K562 (cell line): Measurements from ENCODE around the gene OR4C11. TPM values are rescaled to one million over a fixed set of nuclear protein-coding genes. Genes with fewer than 3 reads are reported as not detected.

Source experiments
- ATAC-seq: fragments of 200-7000 bp; cut with Tn5 transposase; 3 replicates; pipeline ENCODE4 v1.9.1; 2020; ENCODE audit warnings: moderate library complexity
- Bru-seq: library from RNA; stranded (reverse); fragments of 400-500 nt; gene quantifications from one replicate; lab custom pipeline; 2021; lab: Mats Ljungman, UMichigan
- BruChase-seq, 2 experiments: library from RNA; stranded (reverse); fragments of 400-500 nt; gene quantifications; one replicate each; lab custom pipeline; 2021; lab: Mats Ljungman, UMichigan
- BruUV-seq: library from RNA; stranded (reverse); fragments of 400-500 nt; replicated peaks from 2 replicates; lab custom pipeline; 2021; lab: Mats Ljungman, UMichigan
- CTCF ChIA-PET: fragments of 300-600 bp; formaldehyde crosslinking; extraction: SDS; loops from one replicate; lab custom pipeline; 2021; ENCODE audit warnings: low intra/inter-chr PET ratio; lab: Yijun Ruan, JAX
- POLR2A ChIA-PET: fragments of 300-600, 350-650 bp; sonication (Branson Sonifier 250); formaldehyde crosslinking; extraction: SDS; loops from one replicate; lab custom pipeline; 2021; ENCODE audit warnings: antibody characterized with exemption, inconsistent platforms; lab: Yijun Ruan, JAX
- DNase-seq, 4 experiments: peaks; one replicate each; pipeline versions ENCODE4 v3.0.0 to v3.0.0-alpha.2; 2011 to 2018; ENCODE audit warnings: low spot score in 3 of 4, mixed read lengths in 3 of 4; ENCODE audit errors: extremely low read depth in 1 of 4
- FAIRE-seq: peaks from 2 replicates; lab custom pipeline; 2011; peaks lifted over from hg19 to GRCh38; lab: Jason Lieb, UNC
- H2AFZ ChIP-seq: 2 replicates; pipeline ENCODE4 v1.6.0; 2011; ENCODE audit warnings: low read depth, low read length, control low read depth, inconsistent platforms
- H3K27ac ChIP-seq: fragments of 200-600 bp; 3 replicates; pipeline ENCODE4 v1.8.0; 2011; ENCODE audit warnings: low read depth, mild to moderate bottlenecking, control low read depth, inconsistent platforms, low read length, moderate library complexity, mixed read lengths; ENCODE audit errors: extremely low read depth
- H3K27me3 ChIP-seq, 2 experiments: fragments of 300-600 bp in 1 of 2; 2 replicates in 1 of 2; 3 replicates in 1 of 2; pipeline versions ENCODE4 v1.6.0 to v1.8.0; 2011; ENCODE audit warnings: inconsistent platforms in 2 of 2, low read length in 2 of 2, mild to moderate bottlenecking in 1 of 2, mixed read lengths in 1 of 2, moderate library complexity in 1 of 2; ENCODE audit not compliant: control insufficient read depth in 2 of 2, insufficient read depth in 2 of 2
- H3K36me3 ChIP-seq: fragments of 300-600 bp; 3 replicates; pipeline ENCODE4 v1.8.0; 2011; ENCODE audit warnings: mild to moderate bottlenecking, low read length, inconsistent platforms; ENCODE audit not compliant: control insufficient read depth, insufficient read depth
- H3K4me1 ChIP-seq, 2 experiments: fragments of 200-600 bp in 1 of 2; replicated peaks in 1 of 2; 2 replicates in 1 of 2; 3 replicates in 1 of 2; pipeline versions ENCODE4 v1.5.1 to v1.8.0; 2011; ENCODE audit warnings: inconsistent platforms in 2 of 2, low read length in 2 of 2, mild to moderate bottlenecking in 1 of 2, mixed read lengths in 1 of 2, moderate library complexity in 1 of 2; ENCODE audit not compliant: control insufficient read depth in 2 of 2, insufficient read depth in 2 of 2
- H3K4me2 ChIP-seq: 2 replicates; pipeline ENCODE4 v1.6.1; 2011; ENCODE audit warnings: low read length, control low read depth, inconsistent platforms, mixed read lengths; ENCODE audit not compliant: insufficient read depth
- H3K4me3 ChIP-seq: fragments of 200-600 bp; sonication (generic), shearing (Covaris generic); 2 replicates; pipeline ENCODE4 v1.5.1; 2016; ENCODE audit warnings: control low read depth, inconsistent platforms
- H3K79me2 ChIP-seq: fragments of 200-600 bp; 3 replicates; pipeline ENCODE4 v1.8.0; 2011; ENCODE audit warnings: low read length, inconsistent platforms; ENCODE audit not compliant: control insufficient read depth, insufficient read depth
- H3K9ac ChIP-seq, 2 experiments: 2 replicates each; pipeline versions ENCODE4 v1.6.0 to v1.6.1; 2011; ENCODE audit warnings: low read depth in 2 of 2, low read length in 2 of 2, control low read depth in 1 of 2, inconsistent platforms in 1 of 2, mild to moderate bottlenecking in 1 of 2, mixed read lengths in 1 of 2; ENCODE audit not compliant: insufficient read depth in 1 of 2
- H3K9me1 ChIP-seq: one replicate; pipeline ENCODE4 v1.6.0; 2011; ENCODE audit warnings: inconsistent platforms, mild to moderate bottlenecking, low read length, moderate library complexity; ENCODE audit not compliant: control insufficient read depth, insufficient read depth
- H3K9me3 ChIP-seq: replicated peaks from 2 replicates; pipeline ENCODE4 v1.5.1; 2011; ENCODE audit warnings: low read depth, low read length, inconsistent platforms; ENCODE audit not compliant: control insufficient read depth, insufficient read depth
- H4K20me1 ChIP-seq: replicated peaks from 2 replicates; pipeline ENCODE4 v1.6.1; 2011; ENCODE audit warnings: low read length, inconsistent platforms, mixed read lengths; ENCODE audit not compliant: control insufficient read depth, insufficient read depth
- SMARCA4 ChIP-seq: fragments of 450-650 bp; IDR thresholded peaks from 2 replicates; pipeline ENCODE4 v1.6.1; 2016
- SMARCC2 ChIP-seq: fragments of 450-650 bp; IDR thresholded peaks from 2 replicates; pipeline ENCODE4 v1.6.1; 2017; ENCODE audit warnings: antibody characterized with exemption, moderate library complexity, mild to moderate bottlenecking, low read depth
- ZHX1 ChIP-seq: fragments of 150-350 bp; conservative IDR thresholded peaks from 2 replicates; pipeline ENCODE4 v1.6.1; 2014; ENCODE audit warnings: low read length
- ZNF124 ChIP-seq: sonication (generic); formaldehyde crosslinking; IDR thresholded peaks from 2 replicates; pipeline ENCODE4 v1.8.1; 2022; ENCODE audit warnings: missing genetic modification reagents
- ZNF347 ChIP-seq: fragments of 450-650 bp; formaldehyde crosslinking; IDR thresholded peaks from 2 replicates; pipeline ENCODE4 v1.4.0; 2020; ENCODE audit warnings: low read depth, mild to moderate bottlenecking, moderate library complexity
- WGBS: fragments of 100-300 bp; shearing (Covaris generic); methylation state at CpG from one replicate; pipeline ENCODE4 v1.1.6; 2016; ENCODE audit warnings: low coverage, mixed read lengths; ENCODE audit not compliant: insufficient coverage; ENCODE audit errors: missing lambda C conversion rate; 5-methylcytosine and 5-hydroxymethylcytosine counted together
- in situ Hi-C: fragments of 300-500 bp; cut with MboI; formaldehyde crosslinking; loops from 4 replicates; pipeline ENCODE4 v1.15.0; 2018; ENCODE audit warnings: inconsistent platforms, mixed read lengths
- intact Hi-C: fragments of 100-400 bp; cut with micrococcal nuclease; formaldehyde crosslinking; loops from 2 replicates; pipeline ENCODE4 v1.14.2; 2022
- long read RNA-seq, 3 experiments: library from polyadenylated mRNA in 2 of 3; library from RNA in 1 of 3; unstranded in 2 of 3; stranded (forward) in 1 of 3; transcript quantifications; one replicate each; pipeline ENCODE4 v2.0.0, GENCODE V29; 2019 to 2022
- polyA minus RNA-seq, 3 experiments: library from RNA; depleted of rRNA, polyadenylated mRNA; stranded (reverse); fragments of >200 nt; gene quantifications; 2 replicates each; pipeline ENCODE4 v1.2.3, GENCODE V29; 2011
- polyA plus RNA-seq, 8 experiments: library from polyadenylated mRNA; depleted of rRNA in 4 of 8; stranded (reverse) in 5 of 8; unstranded in 3 of 8; fragments of >200 nt; fragmentation: Nextera tagmentation in 2 of 8; fragmentation: Illumina TruSeq in 1 of 8; extraction: Ambion mirVana in 2 of 8; extraction: Trizol in 1 of 8; gene quantifications; 2 replicates each; pipeline versions ENCODE4 v1.2.1 to v1.2.3, GENCODE V29; 2011 to 2014; ENCODE audit warnings: inconsistent platforms in 1 of 8, missing spikeins in 1 of 8
- total RNA-seq, 7 experiments: library from RNA; depleted of rRNA in 6 of 7; stranded (reverse); fragments of >200 nt in 6 of 7; fragmentation: Illumina TruSeq in 2 of 7; extraction: Trizol in 2 of 7; gene quantifications; 2 replicates each; pipeline versions ENCODE4 v1.2.1 to v1.2.3, GENCODE V29; 2011 to 2021; ENCODE audit warnings: low replicate concordance in 1 of 7
- TF ChIP-seq, protein P1 (sequence below): IDR thresholded peaks from 2 replicates; pipeline ENCODE4 v1.6.1; 2014; ENCODE audit warnings: antibody characterized with exemption
- TF ChIP-seq, protein P2 (sequence below): fragments of 450-650 bp; formaldehyde crosslinking; IDR thresholded peaks from 2 replicates; pipeline ENCODE4 v1.4.0; 2020; ENCODE audit warnings: mild to moderate bottlenecking, moderate library complexity
- TF ChIP-seq, protein P3 (sequence below): fragments of 250-450 bp; sonication (Bioruptor Pico); IDR thresholded peaks from 2 replicates; pipeline ENCODE4 v1.5.1; 2021; ENCODE audit warnings: mild to moderate bottlenecking

The OR4C11 gene, protein sequence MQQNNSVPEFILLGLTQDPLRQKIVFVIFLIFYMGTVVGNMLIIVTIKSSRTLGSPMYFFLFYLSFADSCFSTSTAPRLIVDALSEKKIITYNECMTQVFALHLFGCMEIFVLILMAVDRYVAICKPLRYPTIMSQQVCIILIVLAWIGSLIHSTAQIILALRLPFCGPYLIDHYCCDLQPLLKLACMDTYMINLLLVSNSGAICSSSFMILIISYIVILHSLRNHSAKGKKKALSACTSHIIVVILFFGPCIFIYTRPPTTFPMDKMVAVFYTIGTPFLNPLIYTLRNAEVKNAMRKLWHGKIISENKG
- total RNA-seq (2011; cell fraction: chromatin; rRNA removed; ENCODE audit: low replicate concordance): not detected in 2 replicates
- total RNA-seq (2011; cell fraction: nucleolus; rRNA removed): not detected in 2 replicates
- not detected in 2 replicates for total RNA-seq (2011; cell fraction: nucleoplasm; rRNA removed)
- total RNA-seq (2014; rRNA removed) (not detected in 2 replicates), total RNA-seq (2014; rRNA removed; fragmentation: Illumina TruSeq; extraction: Trizol) (not detected in 2 replicates), total RNA-seq (2015; rRNA removed; fragmentation: Illumina TruSeq; extraction: Trizol) (not detected in 2 replicates), total RNA-seq (2021) (not detected in 2 replicates), polyA plus RNA-seq (2011; rRNA removed) (not detected in 2 replicates), polyA plus RNA-seq (2014; fragmentation: Illumina TruSeq; extraction: Trizol) (not detected in 2 replicates), polyA plus RNA-seq (2014; fragmentation: Nextera tagmentation; extraction: Ambion mirVana) (not detected), polyA plus RNA-seq (2014; rRNA removed) (not detected in 2 replicates), polyA minus RNA-seq (2011; rRNA and poly(A)+ RNA removed) (not detected in 2 replicates), Bru-seq, nascent RNA (not detected), BruChase-seq, experiment 1, labeled RNA remaining after a 2-hour chase (not detected), BruChase-seq, experiment 2, labeled RNA remaining after a 6-hour chase (not detected)
- polyA plus RNA-seq (2011; cell fraction: cytosol; rRNA removed): not detected in 2 replicates
- polyA plus RNA-seq (2011; cell fraction: nucleus; rRNA removed): not detected in 2 replicates
- not detected in 2 replicates for polyA plus RNA-seq (2012)
- not detected in 2 replicates for polyA minus RNA-seq (2011; cell fraction: cytosol; rRNA and poly(A)+ RNA removed)
- not detected in 2 replicates for polyA minus RNA-seq (2011; cell fraction: nucleus; rRNA and poly(A)+ RNA removed)
- long read RNA-seq, experiment 1: 0 reads
- long read RNA-seq, experiment 2: 0 reads
- long read RNA-seq, experiment 3: 0 reads

DNA sequence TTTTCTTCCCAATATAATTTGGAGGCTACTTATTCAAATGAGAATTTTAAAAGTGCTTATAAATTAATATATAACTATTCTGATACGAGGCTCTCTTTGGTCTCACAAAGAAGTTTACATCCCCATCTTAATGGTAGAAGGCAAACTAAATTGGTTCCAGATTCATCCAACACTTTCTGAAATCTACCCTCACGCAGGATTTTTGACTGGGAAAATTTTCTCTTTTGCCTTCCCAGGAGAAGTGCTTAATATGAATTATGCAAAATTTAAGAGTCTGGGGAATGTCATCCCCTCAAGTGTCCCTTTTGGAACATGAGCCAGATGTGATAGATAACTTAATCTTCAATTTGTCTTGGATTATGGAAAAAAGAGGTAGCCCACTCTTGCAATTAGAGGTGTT, at the start of gene OR4C11:
OR4C11 (minus strand) TSS at position 101 of the 400 bp plus-strand sequence. CDS start 3,272 bp downstream, outside the sequence.
- FAIRE-seq (no peak), ATAC-seq (no peak), DNase-seq (no peak)
- ChIA-PET POLR2A (no interaction called here), CTCF (no interaction called here)
- no peaks in the 10 kb centered on the region for H3K9me3 ChIP-seq
- no peaks in the 10 kb centered on the region for H3K79me2 ChIP-seq
- no peak within 1 kb of the TSS for H3K9ac ChIP-seq
- in situ Hi-C loops (no loop called here), intact Hi-C loops (no loop called here)
- H3K4me1 ChIP-seq: no peaks in the 10 kb centered on the region
- no peak within 1 kb of the TSS for H3K4me2 ChIP-seq
- H3K4me3 ChIP-seq: no peak within 1 kb of the TSS
- H3K27ac ChIP-seq: no peak within 1 kb of the TSS
- H3K9me1 ChIP-seq: no peaks in the 10 kb centered on the region
- no peak within 1 kb of the TSS for H2AFZ ChIP-seq
- no peaks in the 10 kb centered on the region for H3K27me3 ChIP-seq
- H3K36me3 ChIP-seq: no peaks in the 10 kb centered on the region
- TF ChIP-seq SMARCC2 (no peak), SMARCA4 (no peak), ZNF124 (CRISPR knock-in tag) (no peak), ZNF347 (CRISPR knock-in tag) (no peak), ZHX1 (no peak)
- TF ChIP-seq, protein P1, sequence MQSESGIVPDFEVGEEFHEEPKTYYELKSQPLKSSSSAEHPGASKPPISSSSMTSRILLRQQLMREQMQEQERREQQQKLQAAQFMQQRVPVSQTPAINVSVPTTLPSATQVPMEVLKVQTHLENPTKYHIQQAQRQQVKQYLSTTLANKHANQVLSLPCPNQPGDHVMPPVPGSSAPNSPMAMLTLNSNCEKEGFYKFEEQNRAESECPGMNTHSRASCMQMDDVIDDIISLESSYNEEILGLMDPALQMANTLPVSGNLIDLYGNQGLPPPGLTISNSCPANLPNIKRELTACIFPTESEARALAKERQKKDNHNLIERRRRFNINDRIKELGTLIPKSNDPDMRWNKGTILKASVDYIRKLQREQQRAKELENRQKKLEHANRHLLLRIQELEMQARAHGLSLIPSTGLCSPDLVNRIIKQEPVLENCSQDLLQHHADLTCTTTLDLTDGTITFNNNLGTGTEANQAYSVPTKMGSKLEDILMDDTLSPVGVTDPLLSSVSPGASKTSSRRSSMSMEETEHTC: no peak
- TF ChIP-seq, protein P2, sequence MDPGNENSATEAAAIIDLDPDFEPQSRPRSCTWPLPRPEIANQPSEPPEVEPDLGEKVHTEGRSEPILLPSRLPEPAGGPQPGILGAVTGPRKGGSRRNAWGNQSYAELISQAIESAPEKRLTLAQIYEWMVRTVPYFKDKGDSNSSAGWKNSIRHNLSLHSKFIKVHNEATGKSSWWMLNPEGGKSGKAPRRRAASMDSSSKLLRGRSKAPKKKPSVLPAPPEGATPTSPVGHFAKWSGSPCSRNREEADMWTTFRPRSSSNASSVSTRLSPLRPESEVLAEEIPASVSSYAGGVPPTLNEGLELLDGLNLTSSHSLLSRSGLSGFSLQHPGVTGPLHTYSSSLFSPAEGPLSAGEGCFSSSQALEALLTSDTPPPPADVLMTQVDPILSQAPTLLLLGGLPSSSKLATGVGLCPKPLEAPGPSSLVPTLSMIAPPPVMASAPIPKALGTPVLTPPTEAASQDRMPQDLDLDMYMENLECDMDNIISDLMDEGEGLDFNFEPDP (CRISPR knock-in tag): no peak
- TF ChIP-seq, protein P3, sequence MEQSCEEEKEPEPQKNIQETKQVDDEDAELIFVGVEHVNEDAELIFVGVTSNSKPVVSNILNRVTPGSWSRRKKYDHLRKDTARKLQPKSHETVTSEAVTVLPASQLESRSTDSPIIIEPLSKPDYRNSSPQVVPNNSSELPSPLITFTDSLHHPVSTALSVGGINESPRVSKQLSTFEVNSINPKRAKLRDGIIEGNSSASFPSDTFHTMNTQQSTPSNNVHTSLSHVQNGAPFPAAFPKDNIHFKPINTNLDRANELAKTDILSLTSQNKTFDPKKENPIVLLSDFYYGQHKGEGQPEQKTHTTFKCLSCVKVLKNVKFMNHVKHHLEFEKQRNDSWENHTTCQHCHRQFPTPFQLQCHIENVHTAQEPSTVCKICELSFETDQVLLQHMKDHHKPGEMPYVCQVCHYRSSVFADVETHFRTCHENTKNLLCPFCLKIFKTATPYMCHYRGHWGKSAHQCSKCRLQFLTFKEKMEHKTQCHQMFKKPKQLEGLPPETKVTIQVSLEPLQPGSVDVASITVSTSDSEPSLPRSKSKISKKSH (CRISPR knock-in tag): no peak
- 0% methylated on average over 2 of the region's 2 CpGs for WGBS
- no peaks in the 10 kb centered on the region for H4K20me1 ChIP-seq
- no TSS peak for BruUV-seq
